SK-N-SH treated with all-trans-retinoic acid at 6 μM for 48 hours (cell line): ENCODE measurements around the gene CTDSP1.

Experiments
- CSRNP3 ChIP-seq: fragments of 250-450 bp; sonication (Bioruptor Pico); IDR thresholded peaks from 2 replicates; pipeline ENCODE4 v1.5.1; 2021; ENCODE audit warnings: mild to moderate bottlenecking, moderate library complexity
- ISL1 ChIP-seq: fragments of 250-450 bp; sonication (Bioruptor Pico); IDR thresholded peaks from 2 replicates; pipeline ENCODE4 v2.1.2; 2022; ENCODE audit warnings: mild to moderate bottlenecking, moderate library complexity
- OSR1 ChIP-seq: fragments of 250-450 bp; sonication (Bioruptor Pico); IDR thresholded peaks from 2 replicates; pipeline ENCODE4 v1.8.0; 2022; ENCODE audit warnings: moderate library complexity, mild to moderate bottlenecking, inconsistent platforms
- PATZ1 ChIP-seq: fragments of 250-450 bp; sonication (Bioruptor Pico); IDR thresholded peaks from 2 replicates; pipeline ENCODE4 v1.8.0; 2020; ENCODE audit warnings: mild to moderate bottlenecking, moderate library complexity, borderline replicate concordance
- PPARA ChIP-seq: fragments of 250-450 bp; sonication (Bioruptor Pico); IDR thresholded peaks from 2 replicates; pipeline ENCODE4 v1.5.0; 2020; ENCODE audit warnings: mild to moderate bottlenecking, borderline replicate concordance
- SNAI2 ChIP-seq: fragments of 250-450 bp; sonication (Bioruptor Pico); IDR thresholded peaks from 2 replicates; pipeline ENCODE4 v1.5.0; 2020; ENCODE audit warnings: mild to moderate bottlenecking, moderate library complexity
- TSHZ2 ChIP-seq: fragments of 250-450 bp; sonication (Bioruptor Pico); IDR thresholded peaks from 2 replicates; pipeline ENCODE4 v1.5.0; 2020; ENCODE audit warnings: mild to moderate bottlenecking, moderate library complexity
- ZFP3 ChIP-seq: fragments of 250-450 bp; sonication (Bioruptor Pico); IDR thresholded peaks from 2 replicates; pipeline ENCODE4 v1.5.0; 2020; ENCODE audit warnings: mild to moderate bottlenecking, moderate library complexity
- ZFP30 ChIP-seq: fragments of 450-650 bp; formaldehyde crosslinking; IDR thresholded peaks from 2 replicates; pipeline ENCODE4 v1.5.0; 2022; ENCODE audit warnings: mild to moderate bottlenecking, moderate library complexity
- ZNF565 ChIP-seq: fragments of 450-650 bp; formaldehyde crosslinking; conservative IDR thresholded peaks from 2 replicates; pipeline ENCODE4 v1.5.0; 2020; ENCODE audit warnings: low read depth, mild to moderate bottlenecking, moderate library complexity

- TF ChIP-seq PPARA (CRISPR knock-in tag), result no peak
- TF ChIP-seq SNAI2 (CRISPR knock-in tag), result no peak
- TF ChIP-seq PATZ1 (CRISPR knock-in tag), result no peak
- TF ChIP-seq OSR1 (CRISPR knock-in tag), result no peak
- TF ChIP-seq CSRNP3, result no peak
- TF ChIP-seq ISL1, result no peak
- TF ChIP-seq ZNF565, result no peak
- no peak for TF ChIP-seq TSHZ2
- no peak for TF ChIP-seq ZFP3 (CRISPR knock-in tag)
- no peak for TF ChIP-seq ZFP30 (CRISPR knock-in tag)
These were observed 37.1 kb upstream of the CTDSP1 start for GRCh38 chr2:218362606-218363005.
